Astrocyte (in vitro differentiated cells and primary cell): Measurements from ENCODE around the gene UBTD2. TPM values are rescaled to one million over a fixed set of nuclear protein-coding genes. Genes with fewer than 3 reads are reported as not detected.

Experiments
- DNase-seq: peaks from one replicate; pipeline ENCODE4 v3.0.0-alpha.2; 2010; ENCODE audit warnings: low read depth
- FAIRE-seq: peaks from 2 replicates; lab custom pipeline; 2011; peaks lifted over from hg19 to GRCh38; lab: Jason Lieb, UNC
- H2AFZ ChIP-seq: 2 replicates; pipeline ENCODE4 v1.6.0; 2012; ENCODE audit warnings: low read depth, low read length, inconsistent platforms
- H3K27ac ChIP-seq: 2 replicates; pipeline ENCODE4 v1.5.1; 2011; ENCODE audit warnings: low read depth, low read length, inconsistent platforms
- H3K27me3 ChIP-seq: 2 replicates; pipeline ENCODE4 v1.6.0; 2011; ENCODE audit warnings: low read length, inconsistent platforms; ENCODE audit not compliant: insufficient read depth
- H3K36me3 ChIP-seq: 2 replicates; pipeline ENCODE4 v1.5.1; 2011; ENCODE audit warnings: low read length, inconsistent platforms; ENCODE audit not compliant: insufficient read depth
- H3K4me1 ChIP-seq: 2 replicates; pipeline ENCODE4 v1.5.1; 2011; ENCODE audit warnings: low read length, inconsistent platforms; ENCODE audit not compliant: insufficient read depth
- H3K4me2 ChIP-seq: 2 replicates; pipeline ENCODE4 v1.6.0; 2012; ENCODE audit warnings: low read length, inconsistent platforms
- H3K4me3 ChIP-seq: 2 replicates; pipeline ENCODE4 v1.5.1; 2011; ENCODE audit warnings: low read depth, mild to moderate bottlenecking, low read length, inconsistent platforms; ENCODE audit not compliant: insufficient read depth
- H3K79me2 ChIP-seq: 2 replicates; pipeline ENCODE4 v1.6.0; 2012; ENCODE audit warnings: mild to moderate bottlenecking, low read length, inconsistent platforms; ENCODE audit not compliant: insufficient read depth
- H3K9ac ChIP-seq: 2 replicates; pipeline ENCODE4 v1.6.0; 2012; ENCODE audit warnings: mild to moderate bottlenecking, low read length, inconsistent platforms
- H3K9me3 ChIP-seq: 2 replicates; pipeline ENCODE4 v1.5.1; 2012; ENCODE audit warnings: low read depth, mild to moderate bottlenecking, low read length, inconsistent platforms; ENCODE audit not compliant: insufficient read depth
- H4K20me1 ChIP-seq: 2 replicates; pipeline ENCODE4 v1.6.0; 2012; ENCODE audit warnings: low read length, inconsistent platforms; ENCODE audit not compliant: insufficient read depth
- H3K27ac Mint-ChIP-seq: one replicate; pipeline ENCODE4 v1.8.0; 2021; ENCODE audit warnings: mild to moderate bottlenecking, mixed read lengths; ENCODE audit not compliant: unreplicated experiment
- H3K27me3 Mint-ChIP-seq: one replicate; pipeline ENCODE4 v1.8.0; 2021; ENCODE audit warnings: low read depth, mixed read lengths; ENCODE audit not compliant: unreplicated experiment
- H3K36me3 Mint-ChIP-seq: one replicate; pipeline ENCODE4 v1.8.0; 2021; ENCODE audit warnings: low read depth, mixed read lengths; ENCODE audit not compliant: unreplicated experiment
- H3K4me1 Mint-ChIP-seq: one replicate; pipeline ENCODE4 v1.8.0; 2021; ENCODE audit warnings: low read depth, mixed read lengths; ENCODE audit not compliant: unreplicated experiment
- H3K4me3 Mint-ChIP-seq: one replicate; pipeline ENCODE4 v1.8.0; 2021; ENCODE audit warnings: mild to moderate bottlenecking, moderate library complexity, mixed read lengths; ENCODE audit not compliant: unreplicated experiment
- H3K9me3 Mint-ChIP-seq: one replicate; pipeline ENCODE4 v1.8.0; 2021; ENCODE audit warnings: mild to moderate bottlenecking, mixed read lengths; ENCODE audit not compliant: unreplicated experiment
- EZH2 ChIP-seq: IDR thresholded peaks from 2 replicates; pipeline ENCODE4 v1.6.1; 2012; ENCODE audit warnings: mild to moderate bottlenecking, low read length, inconsistent platforms; ENCODE audit not compliant: insufficient read depth
- total RNA-seq: library from RNA; stranded (reverse); gene quantifications from 2 replicates; pipeline ENCODE4 v1.2.1, GENCODE V29; 2021
- TF ChIP-seq, protein P1 (sequence below): IDR thresholded peaks from 2 replicates; pipeline ENCODE4 v1.5.1; 2011; ENCODE audit warnings: low read depth, mild to moderate bottlenecking, inconsistent platforms, low read length, moderate library complexity; ENCODE audit not compliant: insufficient read depth

Gene UBTD2
- total RNA-seq, 1 donor from 2014 or later: 34.2 TPM

GRCh38 chr5:172160506-172160905 lies 123.1 kb downstream of the UBTD2 start:
- FAIRE-seq (no peak), DNase-seq (no peak)
- Histone ChIP-seq H3K9ac (no peak overlapping the region), H3K79me2 (peaks cover 57% of the 10 kb centered on the region), H3K36me3 (peaks cover 5% of the 10 kb centered on the region), H2AFZ (no peak overlapping the region), H3K27me3 (no peaks in the 10 kb centered on the region), H4K20me1 (peaks cover 79% of the 10 kb centered on the region), H3K4me3 (no peak overlapping the region), H3K27ac (no peak overlapping the region), H3K9me3 (no peaks in the 10 kb centered on the region), H3K4me2 (no peak overlapping the region), H3K4me1 (peaks cover 9% of the 10 kb centered on the region)
- Mint-ChIP-seq H3K27me3 (no peaks in the 10 kb centered on the region), H3K9me3 (peaks cover 2% of the 10 kb centered on the region), H3K4me1 (peaks cover 9% of the 10 kb centered on the region), H3K36me3 (peaks cover 12% of the 10 kb centered on the region), H3K27ac (no peak overlapping the region), H3K4me3 (no peak overlapping the region)
- TF ChIP-seq, protein P1, sequence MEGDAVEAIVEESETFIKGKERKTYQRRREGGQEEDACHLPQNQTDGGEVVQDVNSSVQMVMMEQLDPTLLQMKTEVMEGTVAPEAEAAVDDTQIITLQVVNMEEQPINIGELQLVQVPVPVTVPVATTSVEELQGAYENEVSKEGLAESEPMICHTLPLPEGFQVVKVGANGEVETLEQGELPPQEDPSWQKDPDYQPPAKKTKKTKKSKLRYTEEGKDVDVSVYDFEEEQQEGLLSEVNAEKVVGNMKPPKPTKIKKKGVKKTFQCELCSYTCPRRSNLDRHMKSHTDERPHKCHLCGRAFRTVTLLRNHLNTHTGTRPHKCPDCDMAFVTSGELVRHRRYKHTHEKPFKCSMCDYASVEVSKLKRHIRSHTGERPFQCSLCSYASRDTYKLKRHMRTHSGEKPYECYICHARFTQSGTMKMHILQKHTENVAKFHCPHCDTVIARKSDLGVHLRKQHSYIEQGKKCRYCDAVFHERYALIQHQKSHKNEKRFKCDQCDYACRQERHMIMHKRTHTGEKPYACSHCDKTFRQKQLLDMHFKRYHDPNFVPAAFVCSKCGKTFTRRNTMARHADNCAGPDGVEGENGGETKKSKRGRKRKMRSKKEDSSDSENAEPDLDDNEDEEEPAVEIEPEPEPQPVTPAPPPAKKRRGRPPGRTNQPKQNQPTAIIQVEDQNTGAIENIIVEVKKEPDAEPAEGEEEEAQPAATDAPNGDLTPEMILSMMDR: no peak
- TF ChIP-seq EZH2: no peak

Other genes starting within 250 kb of the UBTD2 start
- 59.8 and 60.2 TPM in 2 replicates for gene STK10, start 95.5 kb downstream of the UBTD2 start, total RNA-seq
- not detected in 2 replicates for gene EFCAB9, start 89.6 kb downstream of the UBTD2 start, total RNA-seq
- gene SH3PXD2B, start 170.8 kb upstream of the UBTD2 start, total RNA-seq: 66.0 and 70.4 TPM in 2 replicates